SK-N-SH (cell line): ENCODE results near the gene PLAC8. TPM values are rescaled to one million over a fixed set of nuclear protein-coding genes. Genes with fewer than 3 reads are reported as not detected.

ENCODE experiments used
- CTCF ChIA-PET: fragments of 300-600, 350-600 bp; formaldehyde crosslinking; extraction: SDS; loops from one replicate; lab custom pipeline; 2021; lab: Yijun Ruan, JAX
- POLR2A ChIA-PET: fragments of 350-600 bp; sonication (Branson Sonifier 250); formaldehyde crosslinking; extraction: SDS; loops from one replicate; lab custom pipeline; 2020; ENCODE audit warnings: antibody characterized with exemption, inconsistent platforms; lab: Yijun Ruan, JAX
- DNase-seq: peaks from one replicate; pipeline ENCODE4 v3.0.0; 2012
- H2AFZ ChIP-seq: fragments of 200-600 bp; sonication (generic); 2 replicates; pipeline ENCODE4 v1.8.1; 2016; ENCODE audit warnings: antibody characterized with exemption, mild to moderate bottlenecking, low read depth
- H3F3A ChIP-seq: fragments of 200-600 bp; sonication (generic); replicated peaks from 2 replicates; pipeline ENCODE3; 2016; ENCODE audit warnings: antibody characterized with exemption, mild to moderate bottlenecking; ENCODE audit not compliant: insufficient read depth
- H3K27ac ChIP-seq, 2 experiments: fragments of 200-500 bp in 1 of 2; fragments of 200-600 bp in 1 of 2; sonication (Bioruptor generic) in 1 of 2; sonication (generic), shearing (Covaris generic) in 1 of 2; 2 replicates each; pipeline versions ENCODE4 v1.5.1 to v1.6.1; 2014 to 2016; ENCODE audit warnings: low read depth in 2 of 2, inconsistent platforms in 1 of 2, low read length in 1 of 2, mild to moderate bottlenecking in 1 of 2, mixed read lengths in 1 of 2
- H3K27me3 ChIP-seq: fragments of 200-600 bp; sonication (generic), shearing (Covaris generic); 2 replicates; pipeline ENCODE4 v1.6.1; 2016; ENCODE audit warnings: mixed run types; ENCODE audit not compliant: insufficient read depth
- H3K36me3 ChIP-seq, 2 experiments: fragments of 200-500 bp in 1 of 2; fragments of 200-600 bp in 1 of 2; sonication (Bioruptor generic) in 1 of 2; sonication (generic) in 1 of 2; replicated peaks in 1 of 2; 2 replicates each; pipeline versions ENCODE3 to v1.5.1; 2014 to 2016; ENCODE audit warnings: low read length in 1 of 2, mild to moderate bottlenecking in 1 of 2; ENCODE audit not compliant: insufficient read depth in 2 of 2, control insufficient read depth in 1 of 2
- H3K4me1 ChIP-seq, 2 experiments: fragments of 200-500 bp in 1 of 2; fragments of 200-600 bp in 1 of 2; sonication (Bioruptor generic) in 1 of 2; sonication (generic), shearing (Covaris generic) in 1 of 2; 2 replicates each; pipeline versions ENCODE4 v1.5.1 to v1.6.1; 2014 to 2016; ENCODE audit warnings: low read depth in 1 of 2, low read length in 1 of 2, mixed run types in 1 of 2; ENCODE audit not compliant: insufficient read depth in 2 of 2, control insufficient read depth in 1 of 2
- H3K4me2 ChIP-seq: fragments of 200-600 bp; sonication (generic), shearing (Covaris generic); 2 replicates; pipeline ENCODE4 v1.6.1; 2017; ENCODE audit warnings: mixed run types
- H3K4me3 ChIP-seq, 2 experiments: fragments of 200-500 bp in 1 of 2; fragments of 200-600 bp in 1 of 2; sonication (Bioruptor generic) in 1 of 2; sonication (generic), shearing (Covaris generic) in 1 of 2; 2 replicates each; pipeline versions ENCODE4 v1.5.1 to v1.8.1; 2014 to 2016; ENCODE audit warnings: low read depth in 2 of 2, inconsistent platforms in 1 of 2, low read length in 1 of 2, mild to moderate bottlenecking in 1 of 2, mixed read lengths in 1 of 2, moderate library complexity in 1 of 2
- H3K79me2 ChIP-seq: fragments of 200-600 bp; sonication (generic); 2 replicates; pipeline ENCODE4 v1.8.1; 2017; ENCODE audit warnings: mild to moderate bottlenecking; ENCODE audit not compliant: insufficient read depth
- H3K9ac ChIP-seq: fragments of 200-600 bp; sonication (generic); 2 replicates; pipeline ENCODE4 v1.6.1; 2017; ENCODE audit warnings: mixed run types
- H3K9me2 ChIP-seq: fragments of 200-600 bp; sonication (generic); 2 replicates; pipeline ENCODE4 v1.6.1; 2017; ENCODE audit warnings: mixed run types
- H3K9me3 ChIP-seq: fragments of 200-600 bp; sonication (generic); 2 replicates; pipeline ENCODE4 v1.6.1; 2017; ENCODE audit warnings: mixed run types, mild to moderate bottlenecking, moderate library complexity
- H4K20me1 ChIP-seq: fragments of 200-600 bp; sonication (generic); 2 replicates; pipeline ENCODE4 v1.6.1; 2017; ENCODE audit warnings: mild to moderate bottlenecking, mixed run types; ENCODE audit not compliant: insufficient read depth
- EP300 ChIP-seq, 2 experiments: IDR thresholded peaks; 2 replicates each; pipeline versions ENCODE4 v1.4.0 to v1.6.1; 2012; ENCODE audit warnings: borderline replicate concordance in 1 of 2, low read depth in 1 of 2, low read length in 1 of 2
- FOSL2 ChIP-seq: IDR thresholded peaks from 2 replicates; pipeline ENCODE4 v1.4.0; 2012; ENCODE audit warnings: low read depth, mild to moderate bottlenecking, moderate library complexity, borderline replicate concordance
- FOXJ3 ChIP-seq: sonication (generic); formaldehyde crosslinking; IDR thresholded peaks from 2 replicates; pipeline ENCODE4 v1.5.1; 2020; ENCODE audit warnings: mild to moderate bottlenecking, missing genetic modification reagents
- GABPA ChIP-seq: IDR thresholded peaks from 2 replicates; pipeline ENCODE4 v1.4.0; 2012; ENCODE audit warnings: low read depth, mild to moderate bottlenecking
- POLR2AphosphoS5 ChIP-seq: IDR thresholded peaks from 2 replicates; pipeline ENCODE4 v1.6.1; 2012; ENCODE audit warnings: low read depth, low read length
- RAD21 ChIP-seq: IDR thresholded peaks from 2 replicates; pipeline ENCODE4 v1.6.1; 2012; ENCODE audit warnings: mild to moderate bottlenecking, low read length
- REST ChIP-seq: IDR thresholded peaks from 2 replicates; pipeline ENCODE4 v1.6.1; 2012; ENCODE audit warnings: mild to moderate bottlenecking, low read depth, low read length, moderate library complexity
- SIN3A ChIP-seq: IDR thresholded peaks from 2 replicates; pipeline ENCODE4 v1.6.1; 2012; ENCODE audit warnings: low read depth, mild to moderate bottlenecking, low read length, moderate library complexity, borderline replicate concordance
- SMC3 ChIP-seq: IDR thresholded peaks from 2 replicates; pipeline ENCODE4 v1.6.1; 2012; ENCODE audit warnings: low read depth, low read length, improper control_type of control experiment
- TCF12 ChIP-seq: IDR thresholded peaks from 2 replicates; pipeline ENCODE4 v1.4.0; 2012
- TEAD4 ChIP-seq: IDR thresholded peaks from 2 replicates; pipeline ENCODE4 v1.4.0; 2012; ENCODE audit warnings: mild to moderate bottlenecking, borderline replicate concordance; ENCODE audit not compliant: insufficient read depth
- USF2 ChIP-seq: fragments of 150-350 bp; IDR thresholded peaks from 2 replicates; pipeline ENCODE4 v1.6.1; 2017; ENCODE audit warnings: antibody characterized with exemption, low read length, low read depth, borderline replicate concordance
- YY1 ChIP-seq: IDR thresholded peaks from 2 replicates; pipeline ENCODE4 v1.4.0; 2012; ENCODE audit warnings: low read depth, mild to moderate bottlenecking
- WGBS: methylation state at CpG from one replicate; pipeline ENCODE4 v1.1.6; 2017; ENCODE audit warnings: low lambda C conversion rate; 5-methylcytosine and 5-hydroxymethylcytosine counted together
- polyA plus RNA-seq, 3 experiments: library from polyadenylated mRNA; depleted of rRNA; stranded (reverse); fragments of >200 nt; gene quantifications; 2 replicates each; pipeline ENCODE4 v1.2.3, GENCODE V29; 2012
- TF ChIP-seq, protein P1 (sequence below): IDR thresholded peaks from 2 replicates; pipeline ENCODE4 v1.4.0; 2012; ENCODE audit warnings: low read depth

PLAC8 gene
- polyA plus RNA-seq, 1 of the 3 experiments (the other 2 are of a cell fraction), result 11.3 TPM

GRCh38 chr4:83115656-83116285 lies 1.2 kb upstream of the PLAC8 start:
- no peak overlapping the region for H3K4me3 ChIP-seq
- CTCF ChIA-PET, result no interaction called here
- H3K9ac ChIP-seq, result no peak overlapping the region
- WGBS, result 76% methylated on average over 8 of the region's 8 CpGs
- no peaks in the 10 kb centered on the region for H3K9me3 ChIP-seq
- H4K20me1 ChIP-seq, result no peaks in the 10 kb centered on the region
- peak overlapping the region; percentile 87; the same call in 1 of the 2 replicates for H2AFZ ChIP-seq
- H3K9me2 ChIP-seq, result no peaks in the 10 kb centered on the region
- H3K4me2 ChIP-seq, result no peak overlapping the region
- POLR2A ChIA-PET, result no interaction called here
- H3K27ac ChIP-seq, result peak overlapping the region; percentile 13 to 55; a peak in 3 of 4 replicates
- peaks cover 0 to 25% of the 10 kb centered on the region in 2 experiments; a peak in 3 of 4 replicates for H3K4me1 ChIP-seq
- H3F3A ChIP-seq, result peaks cover 33% of the 10 kb centered on the region
- H3K36me3 ChIP-seq, result no peaks in the 10 kb centered on the region
- H3K27me3 ChIP-seq, result no peaks in the 10 kb centered on the region
- TF ChIP-seq, protein P1, sequence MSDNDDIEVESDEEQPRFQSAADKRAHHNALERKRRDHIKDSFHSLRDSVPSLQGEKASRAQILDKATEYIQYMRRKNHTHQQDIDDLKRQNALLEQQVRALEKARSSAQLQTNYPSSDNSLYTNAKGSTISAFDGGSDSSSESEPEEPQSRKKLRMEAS, result no peak
- TF ChIP-seq POLR2AphosphoS5 (no peak), TCF12 (no peak), REST (no peak), GABPA (no peak), EP300 (IDR thresholded peaks at IDR 0.05; ENCODE audit: borderline replicate concordance in 1 of 2, low read depth in 1 of 2, low read length in 1 of 2) (no peak), FOSL2 (no peak), SIN3A (no peak), TEAD4 (no peak), USF2 (no peak), FOXJ3 (CRISPR knock-in tag) (no peak), SMC3 (no peak), RAD21 (no peak), YY1 (no peak)
- TF ChIP-seq, all 33 proteins: peak for 0
- no peaks in the 10 kb centered on the region; the same call in 1 of the 2 replicates for H3K79me2 ChIP-seq
- no peak for DNase-seq
